DMS153 treated with DMSO at 0.1 percent for 48 hours (cell line): ENCODE data around the gene NES.

ENCODE experiments used
- DNase-seq: peaks from one replicate; lab custom pipeline; 2025; ENCODE audit not compliant: unreplicated experiment; lab: John Stamatoyannopoulos, UW

Gene NES

DNA sequence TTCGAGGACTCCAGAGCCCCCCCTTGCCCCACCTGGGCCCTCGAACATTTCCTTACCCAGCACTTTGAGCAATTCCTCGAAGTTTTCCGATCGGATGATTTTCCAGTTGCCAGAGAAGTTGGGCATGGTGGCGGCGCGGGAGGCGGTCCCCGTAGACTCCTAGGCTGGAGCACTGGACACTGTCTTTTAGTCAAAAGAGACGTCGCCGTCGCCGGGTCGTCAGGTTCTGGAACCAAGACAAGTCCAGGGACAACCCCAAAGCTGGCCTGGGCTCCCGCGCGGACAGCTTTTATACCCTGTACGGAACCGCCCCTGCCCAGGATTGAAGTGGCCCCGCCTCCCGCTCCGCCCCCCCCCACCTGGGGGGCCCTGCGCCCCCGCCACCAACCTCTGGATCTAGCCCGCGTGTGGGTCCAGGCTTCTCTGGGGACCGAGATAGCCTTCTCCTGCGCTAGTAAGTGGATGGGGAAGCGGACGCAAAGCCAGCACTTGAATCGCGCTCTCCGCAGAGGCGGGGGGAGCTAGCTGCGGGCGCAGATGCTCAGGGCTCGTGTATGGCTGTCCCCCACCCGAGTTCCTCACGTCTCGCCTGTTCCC is 28.2 kb upstream of the NES start, which contains the start of gene CRABP2:
TSS of gene CRABP2 (minus strand) at position 263 of the 597 bp plus-strand sequence. CDS start at position 126, 137 bp downstream.
- DNase-seq, result peak; percentile 67

DNA sequence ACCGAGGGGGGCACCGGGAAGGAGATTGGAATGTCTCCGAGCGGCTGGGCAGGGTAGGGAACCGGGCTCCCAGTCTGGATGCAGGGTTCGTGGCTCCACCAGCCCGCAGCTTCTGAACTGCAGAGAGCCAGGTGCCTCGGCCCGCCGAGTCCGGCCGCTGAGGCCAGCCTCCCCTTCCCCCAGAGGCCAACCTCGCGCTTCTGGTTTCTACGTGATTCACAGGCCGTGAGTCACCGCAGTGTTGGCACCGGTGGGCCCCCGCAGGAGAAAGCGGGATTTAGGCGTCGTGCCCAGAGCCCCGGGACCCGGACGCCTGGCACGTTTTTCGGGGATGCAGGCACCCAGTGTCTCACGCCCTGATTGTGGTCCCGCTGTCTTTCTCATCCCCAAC is 27.7 kb upstream of the NES start:
- no peak for DNase-seq

DNA sequence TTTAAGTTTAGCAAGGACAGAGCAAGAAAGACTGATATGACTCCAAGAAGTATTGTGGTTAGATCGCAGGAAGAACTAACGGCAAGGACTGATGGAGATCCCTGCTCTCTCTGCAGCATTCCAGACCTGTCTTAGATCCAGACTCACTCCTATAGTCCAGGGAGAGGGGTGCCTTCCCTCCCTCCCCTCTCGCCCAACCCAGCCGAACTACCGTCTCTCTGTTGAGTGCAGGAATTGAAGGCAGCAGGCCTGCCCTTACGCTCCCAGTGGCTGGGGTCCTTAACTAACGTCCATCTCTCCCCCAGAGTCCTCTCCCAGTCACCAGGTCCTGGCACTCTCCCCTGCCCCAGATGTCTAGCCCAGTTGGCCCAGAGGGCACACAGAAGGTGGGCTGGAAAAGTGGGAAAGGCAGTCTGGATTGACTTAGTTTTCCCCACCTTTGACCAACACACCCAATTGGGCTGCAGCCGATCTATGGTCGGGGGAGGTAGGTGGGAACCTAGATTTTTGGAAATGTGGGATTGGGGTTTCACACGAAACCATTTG is 27.0 kb upstream of the NES start:
- no peak for DNase-seq

DNA sequence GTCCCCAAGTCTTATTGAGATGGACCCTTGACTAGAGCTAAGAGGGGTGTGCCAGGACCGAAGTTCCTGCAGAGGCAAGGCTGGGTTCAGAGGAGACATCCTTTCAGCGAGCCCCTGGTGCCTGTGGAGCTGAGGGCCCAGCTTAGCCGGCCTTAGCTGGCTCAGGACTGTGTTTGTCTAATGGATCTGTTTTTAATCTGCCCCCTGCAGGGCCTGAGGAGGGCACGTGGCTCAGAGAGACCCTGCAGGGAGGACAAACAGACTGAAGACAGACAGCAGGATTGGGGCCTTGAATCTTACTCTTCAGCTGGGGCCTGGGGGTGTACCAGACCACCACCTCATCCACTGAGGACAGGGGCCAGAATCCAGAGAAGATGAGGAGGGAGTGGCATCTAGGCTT is 26.5 kb upstream of the NES start:
- DNase-seq, result no peak

DNA sequence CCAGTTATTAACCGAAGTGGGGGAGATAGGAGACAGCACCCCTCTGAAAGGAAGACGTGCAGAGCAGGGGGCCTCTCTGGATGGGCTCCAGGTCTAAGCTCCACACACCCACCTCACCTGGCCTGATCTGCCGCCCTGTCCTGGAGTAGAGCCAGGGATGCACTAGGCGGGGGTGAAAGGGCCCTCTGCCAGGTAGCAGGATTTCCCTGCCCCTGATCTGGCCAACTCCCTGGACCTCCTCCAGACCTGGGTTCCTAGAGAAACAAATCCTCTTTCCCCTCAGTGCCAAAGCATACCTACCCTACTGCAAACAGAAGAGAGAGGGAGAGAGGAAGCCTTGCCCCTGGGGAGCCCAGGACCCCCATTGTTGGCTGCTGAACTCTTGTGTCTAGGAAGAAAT is 26.1 kb upstream of the NES start:
- no peak for DNase-seq

DNA sequence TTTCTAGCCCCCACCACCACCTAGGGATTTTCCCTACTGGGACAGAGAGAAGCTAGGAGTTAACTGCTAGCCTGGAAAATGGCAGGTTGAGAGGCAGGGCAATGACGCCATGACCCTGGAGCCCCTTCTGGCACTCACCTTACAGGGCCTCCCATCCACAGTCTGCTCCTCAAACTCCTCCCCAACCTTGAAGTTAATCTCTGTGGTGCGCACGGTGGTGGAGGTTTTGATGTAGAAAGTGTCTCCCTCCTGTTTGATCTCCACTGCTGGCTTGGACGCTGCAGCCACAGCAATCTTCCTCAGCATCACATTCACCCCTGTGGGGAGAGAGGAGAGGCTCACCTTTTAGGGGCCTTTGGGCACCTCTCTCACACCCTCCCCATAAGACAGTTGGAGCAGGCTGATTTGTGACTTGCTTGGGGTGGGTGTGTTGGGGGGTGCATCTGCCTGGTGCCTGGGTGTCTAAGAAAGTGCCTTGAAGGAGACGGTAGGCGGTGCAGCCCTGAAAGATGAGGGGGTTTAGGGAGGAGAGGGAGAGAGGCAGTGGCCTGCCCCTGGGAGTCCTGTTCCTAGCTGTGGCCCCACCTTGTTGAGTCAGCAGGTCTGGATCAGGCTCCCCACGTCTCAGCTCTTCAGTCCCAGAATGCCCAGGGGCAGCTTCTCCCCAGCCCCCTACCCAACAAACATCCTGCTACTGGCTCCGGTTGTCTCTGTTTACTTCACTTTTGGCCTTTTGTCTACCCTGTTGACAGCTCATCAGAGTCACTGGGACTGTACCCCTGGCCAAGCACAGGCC is 23.7 kb upstream of the NES start:
- DNase-seq, result no peak

DNA sequence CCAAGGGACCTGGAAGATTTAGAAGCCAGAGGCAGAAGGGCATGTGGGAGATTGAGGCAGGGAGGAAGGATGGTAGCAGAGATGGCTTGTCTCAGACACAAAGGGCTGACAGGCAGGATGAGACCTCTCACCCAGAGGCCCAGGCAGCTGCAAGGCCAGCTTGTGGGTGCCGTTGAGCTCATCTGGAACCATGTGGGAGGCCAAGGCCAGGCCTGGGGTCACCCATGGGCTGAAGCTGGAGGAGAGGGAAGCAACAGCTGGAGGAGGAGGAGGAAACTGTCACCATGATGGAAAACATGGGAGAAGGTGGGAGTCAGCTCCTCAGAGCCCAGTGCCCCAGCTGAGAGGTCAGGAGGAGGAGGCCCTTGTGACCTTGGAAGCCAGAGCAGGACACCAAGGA is 21.8 kb upstream of the NES start:
- DNase-seq, result no peak

DNA sequence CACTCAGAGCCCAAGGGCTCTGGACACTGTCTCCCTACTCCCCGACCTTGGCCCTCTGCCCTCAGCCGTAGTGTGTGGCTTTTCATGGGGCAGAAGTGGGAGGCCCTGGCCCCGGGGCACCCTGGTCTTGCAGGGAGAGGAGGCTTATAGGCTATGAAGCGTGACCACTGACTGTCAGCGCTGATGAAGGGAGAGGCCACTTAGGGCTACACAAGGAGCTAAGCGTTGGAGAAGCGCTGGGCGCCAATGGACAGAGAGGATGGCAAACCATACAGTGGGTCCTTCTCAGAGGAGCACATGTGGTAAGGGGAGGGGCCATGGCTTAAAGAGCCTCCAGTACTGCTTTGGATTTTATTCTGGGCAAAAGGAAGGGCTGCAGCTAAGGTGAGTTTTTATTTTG is 20.3 kb upstream of the NES start:
- DNase-seq, result peak; percentile 63

DNA sequence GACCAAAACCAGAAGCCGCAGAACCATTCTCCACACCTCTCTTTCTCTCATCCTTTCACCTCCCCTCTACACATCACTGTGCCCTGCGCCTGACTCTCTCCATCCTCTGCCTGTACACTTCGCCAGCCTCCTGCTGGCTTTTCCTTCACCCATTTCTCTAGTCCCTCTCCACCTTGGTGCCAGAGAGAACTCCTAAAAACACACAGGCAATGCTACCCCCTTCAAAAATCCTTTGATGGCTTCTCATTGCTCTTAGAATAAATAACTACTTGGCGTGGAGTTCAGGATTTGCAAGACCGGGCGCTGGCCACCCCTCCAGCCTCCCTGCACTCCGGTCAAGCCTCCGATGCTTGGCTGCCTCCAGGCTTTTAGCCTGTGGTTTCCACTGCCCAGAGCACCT is 19.5 kb upstream of the NES start:
- DNase-seq, result no peak

DNA sequence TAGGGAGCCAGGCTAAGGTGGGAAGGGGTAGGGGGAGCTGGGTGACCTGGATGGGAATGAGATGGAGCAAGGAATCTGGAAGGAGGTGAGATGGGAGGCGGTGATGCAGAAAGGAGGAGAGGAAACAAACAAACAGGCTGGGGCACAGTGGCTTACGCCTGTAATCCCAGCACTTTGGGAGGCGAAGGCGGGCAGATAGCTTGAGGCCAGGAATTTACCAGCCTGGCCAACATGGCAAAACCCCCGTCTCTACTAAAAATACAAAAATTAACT is 17.4 kb upstream of the NES start:
- DNase-seq, result no peak

DNA sequence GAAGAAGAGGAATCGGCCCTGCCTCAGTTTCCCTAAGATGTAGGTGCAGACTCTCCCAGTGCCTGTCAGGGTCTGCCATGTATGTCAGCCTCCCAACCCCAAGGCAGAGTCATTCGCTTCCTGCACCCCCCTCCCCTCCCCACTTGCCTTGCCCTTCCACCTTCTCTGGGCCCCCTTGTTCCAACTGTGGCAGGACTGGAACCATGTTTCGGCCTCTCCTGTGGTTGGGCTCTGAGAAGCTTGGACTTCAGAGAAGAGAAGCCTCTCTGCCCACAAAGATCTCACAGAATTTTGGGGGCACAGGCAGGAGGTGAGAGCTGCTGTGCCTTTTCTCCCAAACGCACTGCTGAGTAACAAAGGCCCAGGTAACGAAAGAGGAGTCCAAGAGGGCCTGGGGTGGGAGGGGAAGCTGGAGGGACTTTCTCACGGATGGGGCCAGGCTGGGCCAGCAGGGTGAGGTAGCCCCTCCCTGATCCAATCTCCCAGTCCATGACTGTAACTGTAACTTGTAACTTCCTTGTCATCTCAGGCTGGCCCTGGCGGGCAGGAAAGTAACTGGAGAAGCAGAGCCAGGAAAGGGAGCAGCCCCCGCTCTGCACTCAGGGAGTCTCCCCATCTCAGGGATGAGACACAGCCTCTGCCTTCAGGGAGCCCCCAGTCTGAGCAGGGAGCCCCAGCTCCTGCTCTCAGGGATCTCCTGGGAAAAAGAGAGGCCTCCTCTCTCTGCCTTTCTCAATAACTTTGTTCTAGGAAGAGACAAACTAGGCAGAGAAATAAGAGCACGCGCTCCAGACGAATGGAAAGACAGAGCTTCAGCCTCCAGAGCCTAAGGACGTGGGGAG is 16.9 kb upstream of the NES start:
- DNase-seq, result no peak

DNA sequence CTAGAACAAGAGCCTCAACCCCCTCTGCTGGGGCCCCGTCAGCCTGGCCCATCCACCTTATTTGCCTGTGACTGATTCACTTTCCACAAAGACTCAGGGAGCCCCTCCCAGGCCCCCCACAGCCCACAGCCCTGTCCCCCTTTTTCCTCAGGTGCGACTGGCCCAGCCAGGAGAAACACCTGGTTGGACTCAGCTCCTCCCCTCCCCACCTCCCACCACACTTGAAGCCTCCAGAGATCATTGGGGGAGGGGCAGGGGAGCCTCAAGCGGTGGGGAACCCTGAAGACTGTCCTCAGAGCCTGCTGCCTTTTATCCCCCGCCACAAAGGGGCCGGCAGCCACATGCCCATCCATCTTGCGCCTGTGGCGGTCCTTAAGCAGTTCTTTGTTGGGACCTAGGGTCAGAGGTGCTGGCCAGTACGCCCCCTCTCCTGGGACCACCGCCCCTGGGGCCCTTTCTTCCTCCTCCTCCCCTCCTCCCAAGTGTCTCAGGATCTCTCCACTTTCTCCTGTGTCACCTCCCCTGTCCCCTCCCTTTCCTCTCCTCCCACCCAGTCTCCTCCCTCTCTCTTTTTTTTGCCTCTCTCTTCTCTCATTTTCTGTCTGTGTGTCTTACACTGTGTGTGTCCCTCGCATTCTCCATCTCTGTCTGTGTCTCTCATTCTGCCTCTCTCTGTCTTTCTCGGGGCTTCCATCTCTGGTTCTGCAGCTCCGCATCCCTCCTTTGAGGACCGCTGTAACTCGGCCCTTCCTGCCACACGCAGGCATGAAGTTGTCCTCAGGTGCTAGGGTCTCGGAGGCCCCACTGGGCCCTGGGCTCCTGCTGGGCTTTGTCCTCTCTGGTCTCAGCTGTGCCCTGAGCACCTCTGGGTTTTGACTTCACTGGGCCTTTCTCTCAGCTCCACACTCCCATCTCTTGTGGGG is 16.0 kb upstream of the NES start:
- DNase-seq, result peak; percentile 92

DNA sequence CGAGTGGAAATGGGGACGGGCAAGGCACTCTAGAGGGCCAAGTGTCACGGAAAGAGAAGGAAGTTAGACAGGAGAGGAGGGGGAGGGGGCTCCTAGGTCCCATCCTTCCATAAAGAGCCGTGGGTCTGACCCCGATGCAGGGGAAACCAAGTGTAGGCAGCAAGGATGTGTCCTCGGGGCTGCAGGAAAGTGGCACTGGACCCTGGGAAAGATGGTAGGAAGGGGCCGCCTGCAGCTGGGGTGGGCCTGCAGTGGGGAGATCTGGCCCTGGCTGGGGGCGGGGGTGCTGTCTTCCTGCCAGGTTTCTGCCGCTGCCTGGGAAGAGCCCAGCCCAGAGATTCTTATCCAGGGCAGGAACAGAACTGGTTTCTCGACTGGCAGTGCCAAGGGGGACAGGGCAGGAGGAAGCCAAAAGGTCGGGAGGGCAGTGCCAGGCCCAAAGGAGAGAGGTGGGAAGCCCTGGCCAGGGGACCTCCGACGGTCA is 15.3 kb upstream of the NES start:
- no peak for DNase-seq

DNA sequence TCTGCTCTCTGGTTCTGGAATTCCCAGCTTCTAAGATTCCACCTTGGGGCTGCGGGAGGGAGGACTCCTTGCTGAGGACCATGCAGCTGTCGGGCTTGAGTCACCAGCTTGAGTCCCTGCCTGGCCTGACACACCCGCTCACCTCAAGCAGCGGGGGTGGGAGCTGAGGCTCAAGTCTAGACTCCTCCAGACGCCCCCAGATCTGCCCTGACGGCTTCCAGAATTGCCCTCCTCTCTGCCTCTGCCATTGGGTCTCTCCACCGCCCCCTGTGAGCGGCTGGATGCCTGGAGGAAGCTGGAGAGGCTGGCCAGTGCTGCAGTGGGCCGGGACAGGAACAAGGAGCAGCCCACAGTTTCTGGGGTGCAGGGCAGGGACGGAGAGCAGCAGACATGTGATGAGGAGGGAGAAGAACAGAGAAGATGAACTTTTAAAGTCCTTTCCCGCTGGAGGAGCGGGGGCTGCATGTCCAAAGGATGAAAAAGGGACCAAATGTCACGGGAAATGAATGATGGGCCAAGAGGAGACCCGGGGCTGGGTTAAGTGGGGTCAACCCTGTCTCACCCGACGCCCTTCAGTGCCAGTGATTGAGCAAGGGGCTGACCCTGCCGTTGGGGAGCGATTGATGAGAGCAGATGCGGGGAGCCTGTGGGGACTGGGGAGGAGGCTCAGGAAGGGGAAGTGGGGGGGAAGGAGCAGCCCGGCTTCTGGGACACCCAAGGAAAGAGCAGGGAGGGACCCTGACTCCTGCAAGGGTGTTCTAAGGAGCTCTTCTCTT is 14.6 kb upstream of the NES start:
- no peak for DNase-seq

DNA sequence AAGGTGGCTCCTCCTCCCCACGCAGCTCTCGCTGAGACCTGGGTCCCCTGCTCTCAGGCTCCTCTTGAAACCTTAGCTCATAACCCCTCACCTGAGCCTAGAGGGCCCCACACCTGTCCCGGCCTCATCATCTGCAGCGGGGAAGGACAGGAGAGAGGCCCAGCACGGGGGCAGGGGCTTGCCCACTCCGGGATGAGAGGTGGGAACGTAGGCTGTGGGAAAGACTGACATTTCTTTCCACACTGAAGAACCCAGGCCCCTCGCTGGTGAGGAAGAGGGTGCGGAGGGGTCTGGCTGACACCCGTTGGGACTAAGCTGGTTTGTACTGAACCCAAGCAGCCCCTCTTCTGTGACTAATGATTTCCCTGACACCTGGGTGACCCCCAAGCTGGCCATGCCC is 14.0 kb upstream of the NES start:
- DNase-seq, result no peak

DNA sequence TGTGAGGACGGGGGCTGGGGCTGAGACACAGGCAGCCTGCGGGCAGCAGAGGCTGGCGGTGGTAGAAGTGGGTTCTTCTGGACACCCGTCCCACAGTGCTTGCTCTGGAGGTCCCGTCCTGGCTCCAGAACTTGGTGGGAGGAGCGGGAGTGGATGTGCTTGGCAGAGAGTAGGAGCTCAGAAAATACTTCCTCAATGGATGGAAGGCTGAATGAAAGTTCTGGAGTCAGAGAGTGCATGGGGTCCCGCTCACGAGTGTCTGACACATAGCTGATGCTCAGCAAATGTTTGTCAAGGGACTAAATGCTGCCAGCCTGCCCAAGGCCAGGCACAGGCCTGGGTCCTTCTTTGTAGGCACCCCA is 13.4 kb upstream of the NES start:
- DNase-seq, result no peak

DNA sequence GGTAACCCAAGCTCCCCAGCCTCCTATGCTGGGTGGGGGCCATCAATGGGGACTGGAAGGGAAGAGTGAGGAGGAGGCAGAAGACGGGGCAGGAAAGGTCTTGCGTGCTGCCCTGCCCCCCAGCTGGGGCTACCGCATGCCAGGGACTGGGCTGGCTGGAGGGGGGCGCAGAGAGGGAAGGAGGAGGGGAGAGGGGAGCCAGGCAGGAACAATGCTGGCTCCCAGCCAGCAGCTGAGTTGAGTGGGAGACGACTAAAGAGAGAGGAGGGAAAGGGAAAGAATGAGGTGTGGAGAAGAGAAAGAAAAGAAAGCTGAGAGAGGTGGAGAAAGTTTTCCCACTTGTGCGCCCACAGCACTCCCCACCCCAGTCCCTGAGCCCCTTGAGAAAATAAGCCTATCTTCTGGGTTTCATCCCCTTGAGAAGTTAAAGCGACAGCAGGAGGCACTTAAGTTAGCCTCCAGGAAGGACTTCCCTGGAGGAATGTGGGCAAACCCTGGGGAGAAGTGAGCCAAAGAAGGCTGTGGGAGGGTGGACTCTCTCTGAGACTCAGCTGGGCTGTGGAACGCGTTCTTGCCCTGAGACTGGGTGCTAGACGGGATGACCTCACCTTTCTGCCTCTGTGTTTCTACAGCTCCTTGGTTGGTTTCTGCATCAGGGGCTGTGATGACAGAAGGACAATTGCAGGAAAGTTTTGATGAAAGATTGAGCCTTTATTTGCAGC is 12.9 kb upstream of the NES start:
- DNase-seq, result no peak

DNA sequence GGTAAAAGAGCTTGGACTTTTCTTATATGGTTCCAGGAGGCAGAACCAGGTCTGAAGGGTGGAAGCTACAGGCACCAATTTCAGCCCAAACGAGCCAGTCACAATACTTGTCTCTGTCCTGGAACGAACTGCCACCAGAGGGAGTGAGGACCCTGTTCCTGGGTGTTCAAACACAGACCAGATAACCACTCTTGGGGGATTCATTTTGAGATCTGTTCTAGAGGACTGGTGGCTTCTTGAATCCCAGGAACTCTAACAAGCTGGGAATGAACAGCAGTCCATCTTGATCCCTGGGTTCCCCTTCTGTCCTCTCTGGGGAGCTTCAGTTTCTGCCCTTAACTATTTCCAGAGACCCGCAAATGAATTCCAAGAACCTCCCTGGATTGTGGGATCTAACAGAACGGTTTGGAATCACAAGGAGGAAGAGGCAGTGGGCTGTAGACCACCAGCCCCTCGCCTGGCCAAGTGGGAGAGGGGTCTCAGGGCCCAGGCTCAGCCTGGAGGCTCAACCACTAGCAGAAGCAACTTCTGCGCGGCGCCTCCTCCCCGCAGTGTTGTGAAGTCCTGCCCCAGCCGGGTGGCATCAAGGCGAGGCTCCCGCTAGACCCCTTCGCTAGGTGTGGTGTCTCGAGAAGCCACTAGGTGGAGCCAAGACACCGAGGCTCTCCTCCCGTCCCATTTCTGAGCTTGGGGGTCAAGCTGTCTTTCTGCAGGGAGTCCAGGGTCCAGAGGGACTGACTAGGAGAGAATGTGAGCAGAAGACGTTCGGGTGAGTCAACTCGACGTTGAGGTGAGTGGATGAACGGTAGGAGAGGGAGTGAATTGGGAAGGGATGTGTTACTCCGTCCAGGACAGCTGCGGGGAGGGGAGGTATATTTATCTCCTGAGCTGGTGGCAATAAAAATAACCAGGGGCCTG is 12.1 kb upstream of the NES start:
- peak; percentile 92 for DNase-seq
